ENCODE data around the gene PARS2.

PARS2 gene

GRCh38 chr1:54764133-54764921, at the start of gene PARS2:
PARS2 (minus strand) TSS chr1:54764523; CDS start chr1:54759161, 5,362 bp downstream.
- no peak for TF ChIP-seq GATA3 (IDR thresholded peaks at IDR 0.05; ENCODE audit: low read depth, low read length)
- TF ChIP-seq GATA2 (IDR thresholded peaks at IDR 0.05; ENCODE audit: low read depth, low read length), result no peak

GRCh38 chr1:54814126-54814498, 49.8 kb upstream of the PARS2 start:
- TF ChIP-seq GATA2 (IDR thresholded peaks at IDR 0.05; ENCODE audit: low read depth, low read length) (no peak), GATA3 (IDR thresholded peaks at IDR 0.05; ENCODE audit: low read depth, low read length) (no peak)

- TF ChIP-seq GATA3 (IDR thresholded peaks at IDR 0.05; ENCODE audit: low read depth, low read length) (no peak), GATA2 (IDR thresholded peaks at IDR 0.05; ENCODE audit: low read depth, low read length) (no peak)
Observed at GRCh38 chr1:54813485-54814125, 49.3 kb upstream of the PARS2 start.

- TF ChIP-seq GATA2 (IDR thresholded peaks at IDR 0.05; ENCODE audit: low read depth, low read length), result no peak
- TF ChIP-seq GATA3 (IDR thresholded peaks at IDR 0.05; ENCODE audit: low read depth, low read length), result no peak
Observed at GRCh38 chr1:54812801-54813484, 48.6 kb upstream of the PARS2 start.

GRCh38 chr1:54811739-54812655, 47.7 kb upstream of the PARS2 start:
- no peak for TF ChIP-seq GATA2 (IDR thresholded peaks at IDR 0.05; ENCODE audit: low read depth, low read length)

- TF ChIP-seq GATA2 (IDR thresholded peaks at IDR 0.05; ENCODE audit: low read depth, low read length), result no peak
- TF ChIP-seq GATA3 (IDR thresholded peaks at IDR 0.05; ENCODE audit: low read depth, low read length), result no peak
Observed at GRCh38 chr1:54811066-54811465, 46.7 kb upstream of the PARS2 start.

GRCh38 chr1:54810153-54810942, 46.0 kb upstream of the PARS2 start:
- TF ChIP-seq GATA2 (IDR thresholded peaks at IDR 0.05; ENCODE audit: low read depth, low read length) (no peak), GATA3 (IDR thresholded peaks at IDR 0.05; ENCODE audit: low read depth, low read length) (no peak)

- TF ChIP-seq GATA3 (IDR thresholded peaks at IDR 0.05; ENCODE audit: low read depth, low read length) (no peak), GATA2 (IDR thresholded peaks at IDR 0.05; ENCODE audit: low read depth, low read length) (no peak)
Observed at GRCh38 chr1:54809496-54810074, 45.3 kb upstream of the PARS2 start.

- TF ChIP-seq GATA2 (IDR thresholded peaks at IDR 0.05; ENCODE audit: low read depth, low read length), result no peak
- no peak for TF ChIP-seq GATA3 (IDR thresholded peaks at IDR 0.05; ENCODE audit: low read depth, low read length)
Observed at GRCh38 chr1:54808443-54809207, 44.3 kb upstream of the PARS2 start.

GRCh38 chr1:54807756-54808155, 43.4 kb upstream of the PARS2 start:
- TF ChIP-seq GATA2 (IDR thresholded peaks at IDR 0.05; ENCODE audit: low read depth, low read length), result no peak
- TF ChIP-seq GATA3 (IDR thresholded peaks at IDR 0.05; ENCODE audit: low read depth, low read length), result no peak

GRCh38 chr1:54806931-54807611, 42.7 kb upstream of the PARS2 start:
- TF ChIP-seq GATA2 (IDR thresholded peaks at IDR 0.05; ENCODE audit: low read depth, low read length) (no peak), GATA3 (IDR thresholded peaks at IDR 0.05; ENCODE audit: low read depth, low read length) (no peak)

All from SH-SY5Y (cell line).